Prostate gland (tissue), 2 donors: ENCODE data around the gene ESPNL.

ENCODE experiments used
- CTCF ChIP-seq, 4 experiments: fragments of 200-600 bp in 2 of 4; fragments of 450-650 bp in 2 of 4; sonication (generic) in 2 of 4; IDR thresholded peaks; 1 replicate in 3 of 4; 2 replicates in 1 of 4; pipeline ENCODE4 v1.5.1; 2016 to 2019; ENCODE audit warnings: antibody characterized with exemption in 4 of 4, mild to moderate bottlenecking in 2 of 4, moderate library complexity in 2 of 4
- POLR2A ChIP-seq: fragments of 450-650 bp; IDR thresholded peaks from one replicate; pipeline ENCODE4 v1.6.1; 2016; ENCODE audit warnings: antibody characterized with exemption, mild to moderate bottlenecking

DNA sequence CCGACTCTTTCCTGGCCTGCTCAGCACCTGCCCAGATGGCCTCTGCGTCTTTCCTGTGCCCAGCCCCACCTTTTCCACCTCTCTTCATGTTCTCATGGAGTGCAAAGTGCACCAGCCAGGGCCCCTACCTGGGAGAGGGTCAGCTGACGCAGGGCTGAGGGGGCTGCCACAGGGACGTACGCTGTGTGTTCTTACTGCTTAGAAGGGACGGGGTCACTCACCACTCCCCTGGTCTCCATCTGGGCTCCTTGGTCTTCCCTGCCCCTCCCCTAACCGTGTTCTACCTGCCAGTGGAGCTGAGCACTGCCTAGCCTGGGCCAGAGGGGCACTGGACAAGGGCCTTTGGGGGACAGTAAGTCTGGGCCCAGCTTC, 67.2 kb downstream of the ESPNL start:
- TF ChIP-seq CTCF (IDR thresholded peaks at IDR 0.05), result no peak
- TF ChIP-seq POLR2A, result no peak
